A673 (cell line): ENCODE results near the gene MXRA5.

Source experiments
- CTCF ChIP-seq: fragments of 300-800, 200-600 bp; sonication (generic); conservative IDR thresholded peaks from 2 replicates; pipeline ENCODE4 v1.5.1; 2017; ENCODE audit warnings: low read depth, mild to moderate bottlenecking, antibody characterized with exemption, low read length, moderate library complexity, mixed read lengths
- EZH2 ChIP-seq: fragments of 200-600 bp; sonication (generic); IDR thresholded peaks from 2 replicates; pipeline ENCODE4 v1.6.1; 2017; ENCODE audit warnings: borderline replicate concordance, low read depth, mild to moderate bottlenecking, mixed read lengths, antibody characterized with exemption, low read length; ENCODE audit not compliant: poor library complexity, severe bottlenecking

GRCh38 chrX:3346501-3347259 is at the start of gene MXRA5:
- no peak for TF ChIP-seq CTCF
- TF ChIP-seq EZH2, result no peak
